Hepatocyte (in vitro differentiated cells): Measurements from ENCODE around the gene HSD11B1L.

ENCODE experiments used
- CTCF ChIP-seq: fragments of 200-600 bp; sonication (generic); IDR thresholded peaks from 2 replicates; pipeline ENCODE4 v1.5.1; 2016; ENCODE audit warnings: antibody characterized with exemption, mild to moderate bottlenecking; ENCODE audit not compliant: poor library complexity
- EZH2 ChIP-seq: fragments of 200-600 bp; sonication (generic); IDR thresholded peaks from 2 replicates; pipeline ENCODE4 v1.6.1; 2016; ENCODE audit warnings: antibody characterized with exemption, mild to moderate bottlenecking, borderline replicate concordance
- EZH2phosphoT487 ChIP-seq: fragments of 200-600 bp; sonication (generic); IDR thresholded peaks from one replicate; pipeline ENCODE4 v1.6.1; 2018; ENCODE audit warnings: antibody characterized with exemption, mild to moderate bottlenecking, low read depth, moderate library complexity; ENCODE audit not compliant: unreplicated experiment, severe bottlenecking

GRCh38 chr19:5635427-5635826 lies 45.4 kb upstream of the HSD11B1L start:
- TF ChIP-seq CTCF, result no peak
- TF ChIP-seq EZH2, result no peak
- no peak for TF ChIP-seq EZH2phosphoT487
